NCI-H187 (cell line): Measurements from ENCODE around the gene RASGRF2.
A peak's percentile ranks its signal among the peaks of the same experiment; 100 is the strongest.

ENCODE experiments used
- DNase-seq, 2 experiments: peaks; one replicate each; lab custom pipeline; 2025; lab: John Stamatoyannopoulos, UW

Gene RASGRF2

DNA sequence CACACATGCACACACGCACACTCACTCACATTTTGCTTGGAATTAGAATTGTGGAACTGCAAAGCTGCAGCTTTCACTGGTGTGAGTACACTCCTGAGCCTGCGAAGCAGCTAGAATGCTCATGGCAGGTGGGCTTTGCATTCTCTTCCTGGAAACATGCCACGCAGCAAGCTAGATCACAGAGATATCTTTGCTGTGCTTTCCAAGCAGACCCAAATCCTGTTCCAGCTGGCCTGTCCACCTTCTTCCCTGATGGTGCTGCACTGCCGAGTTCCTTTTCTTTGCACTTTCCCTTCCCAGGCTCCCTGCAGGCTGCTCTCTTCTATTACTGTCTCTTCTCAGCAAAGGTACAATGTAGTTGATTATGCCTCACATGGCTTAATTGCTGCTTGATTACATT lies 180.3 kb downstream of the RASGRF2 start:
- no peak for DNase-seq

DNA sequence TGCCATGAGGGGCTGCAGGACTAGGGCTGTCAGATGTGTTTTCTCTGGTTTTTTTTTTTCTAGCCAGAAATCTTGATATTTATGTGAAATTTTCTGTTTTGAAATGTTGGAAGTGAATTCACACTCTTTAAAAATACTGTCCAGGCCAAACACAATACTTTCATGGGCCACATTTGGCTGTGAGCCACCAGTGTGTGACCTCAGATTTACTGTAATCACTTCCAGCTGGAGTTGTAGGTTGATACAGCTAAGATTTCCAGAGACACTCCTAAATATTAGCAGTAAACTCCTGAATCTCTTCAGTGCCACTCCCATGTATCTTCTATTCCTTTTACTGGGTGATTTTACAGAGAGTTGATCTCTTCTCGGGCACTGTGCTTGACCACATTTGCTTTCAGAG lies 180.8 kb downstream of the RASGRF2 start:
- DNase-seq = no peak

DNA sequence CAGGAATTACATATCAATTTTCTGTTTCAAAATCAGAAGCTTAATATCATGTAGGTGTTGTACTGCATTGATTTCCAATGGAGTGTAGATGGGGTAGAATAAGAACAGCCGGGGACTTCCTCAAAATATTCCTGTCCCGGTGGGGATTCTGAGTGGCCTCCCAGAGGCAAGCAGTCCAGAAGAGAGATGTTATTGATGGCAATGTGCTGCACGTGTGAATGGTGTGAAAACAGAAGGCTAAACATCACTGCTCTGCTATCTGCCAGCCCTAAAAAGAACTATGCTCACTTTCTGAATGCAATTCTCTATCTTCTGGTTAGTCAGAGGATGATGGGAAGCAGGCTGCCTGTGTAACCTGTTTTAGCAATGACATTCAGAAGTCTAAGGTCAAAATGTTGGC lies 181.9 kb downstream of the RASGRF2 start:
- DNase-seq = no peak

DNA sequence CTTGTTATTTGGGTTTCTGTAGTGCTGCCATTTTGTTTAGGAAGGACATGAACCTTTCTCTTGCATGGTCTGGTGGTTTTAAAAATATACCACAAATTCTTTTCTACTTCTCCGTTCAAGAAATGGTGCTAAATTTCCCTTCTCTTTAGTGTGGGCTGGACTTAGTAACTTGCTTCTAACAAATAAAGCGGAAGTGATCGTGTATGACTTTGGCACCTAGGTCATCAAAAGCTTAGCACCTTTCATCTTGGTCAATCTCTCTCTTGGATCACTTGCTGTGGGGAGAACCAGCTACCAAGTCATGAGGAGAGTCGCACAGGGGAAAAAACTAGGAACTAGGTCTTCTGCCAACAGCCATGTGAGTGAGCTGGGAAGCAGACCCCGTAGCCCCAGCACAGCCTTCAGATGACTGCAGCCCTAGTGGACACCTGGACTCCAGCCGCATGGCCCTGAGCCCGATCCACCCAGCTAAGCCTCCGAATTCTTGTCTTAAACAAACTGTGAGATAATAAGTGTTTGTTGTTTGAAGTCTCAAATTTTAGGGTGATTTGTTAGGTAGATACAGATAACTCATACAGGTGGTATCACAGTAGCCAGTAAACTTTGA lies 185.3 kb downstream of the RASGRF2 start:
- DNase-seq = no peak

DNA sequence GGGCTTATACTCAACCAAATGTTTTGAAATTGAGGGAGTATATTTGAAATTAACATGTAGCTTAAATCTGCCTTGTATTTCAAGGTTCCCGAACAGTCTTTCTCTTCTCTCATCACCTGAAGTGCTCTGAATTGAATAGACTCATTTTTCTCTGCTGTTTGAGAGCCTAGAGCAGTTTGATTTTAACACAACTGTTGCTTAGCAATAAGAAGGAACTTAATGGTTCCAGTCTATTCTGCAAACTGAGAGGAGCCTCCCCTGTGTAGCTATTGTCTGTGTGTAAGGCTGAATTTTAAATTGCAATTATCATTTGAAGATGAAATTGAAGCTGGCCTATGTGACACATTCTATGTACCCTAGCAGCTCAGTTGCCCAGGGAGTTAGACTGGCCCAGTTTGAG lies 185.9 kb downstream of the RASGRF2 start:
- DNase-seq = peak in 1 of 2 experiments; percentile 11

DNA sequence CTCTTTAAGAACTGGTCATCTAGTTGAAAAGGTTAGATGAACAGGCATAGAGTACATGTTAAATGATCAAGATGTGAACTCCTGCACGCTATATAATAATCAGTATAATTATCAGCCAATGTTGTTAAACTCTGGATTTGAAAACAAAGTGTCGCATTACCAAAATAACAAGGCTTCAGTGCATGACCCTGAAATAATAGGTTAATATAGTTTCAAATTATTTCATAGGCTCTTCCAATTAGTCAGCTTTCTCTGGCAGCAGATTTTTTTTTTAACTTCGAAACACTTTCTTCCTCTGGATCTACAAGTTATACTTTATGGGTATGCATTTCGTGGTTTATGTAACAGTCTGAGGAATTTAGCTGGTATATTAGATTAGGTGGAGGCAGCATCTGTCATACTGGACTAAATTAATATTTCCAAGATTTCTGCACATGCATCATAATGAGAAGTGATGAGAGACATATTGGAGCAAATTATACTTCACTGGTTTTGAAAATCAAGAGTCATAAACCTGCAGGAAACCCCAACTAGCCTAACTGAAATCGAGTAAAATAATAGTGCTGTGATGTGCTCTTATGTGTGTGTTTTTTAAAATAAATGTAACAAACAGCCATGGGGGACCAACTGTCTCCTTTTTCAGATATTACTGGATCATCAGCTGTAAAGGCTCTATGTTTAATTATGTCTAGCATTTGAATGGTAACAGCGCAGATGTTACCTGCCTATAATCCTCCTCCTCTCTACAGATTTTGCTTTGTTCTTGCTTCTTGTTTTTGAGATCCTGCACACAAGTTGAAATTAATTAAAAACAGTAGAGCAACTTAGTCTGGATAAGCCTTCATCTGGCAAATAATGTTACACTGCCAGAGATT lies 187.1 kb downstream of the RASGRF2 start:
- DNase-seq = no peak

DNA sequence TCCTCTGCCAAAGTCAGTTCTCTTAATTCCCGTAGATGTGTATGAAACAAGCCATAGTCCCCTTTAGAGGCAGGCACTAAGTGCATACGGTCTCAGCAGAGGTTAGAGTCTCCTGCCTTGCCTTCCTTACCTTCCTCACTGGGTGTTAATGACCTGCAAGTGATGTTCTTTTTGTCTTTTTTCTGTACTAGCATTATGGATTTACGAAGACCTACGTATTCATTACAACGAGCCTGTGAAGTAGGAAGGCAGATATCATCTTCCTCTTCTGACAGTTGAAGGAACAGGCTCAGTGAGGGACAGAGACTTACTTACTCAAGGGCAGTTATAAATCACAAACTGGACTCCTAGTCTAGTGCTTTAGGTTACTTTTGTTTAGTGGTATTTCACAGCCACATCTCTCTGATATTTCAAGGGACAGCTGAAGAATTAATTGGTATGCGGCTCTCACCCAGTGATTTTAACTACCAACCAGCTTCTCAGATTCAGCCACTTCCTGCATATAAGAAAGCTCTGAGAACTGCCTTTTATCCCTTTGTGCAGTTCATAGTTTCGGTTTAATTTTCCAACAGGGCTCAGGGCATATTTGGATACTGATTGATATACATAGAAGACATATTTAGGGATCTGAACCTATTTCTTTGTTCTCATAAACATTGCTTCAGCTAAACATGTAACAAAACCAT lies 187.9 kb downstream of the RASGRF2 start:
- no peak for DNase-seq

DNA sequence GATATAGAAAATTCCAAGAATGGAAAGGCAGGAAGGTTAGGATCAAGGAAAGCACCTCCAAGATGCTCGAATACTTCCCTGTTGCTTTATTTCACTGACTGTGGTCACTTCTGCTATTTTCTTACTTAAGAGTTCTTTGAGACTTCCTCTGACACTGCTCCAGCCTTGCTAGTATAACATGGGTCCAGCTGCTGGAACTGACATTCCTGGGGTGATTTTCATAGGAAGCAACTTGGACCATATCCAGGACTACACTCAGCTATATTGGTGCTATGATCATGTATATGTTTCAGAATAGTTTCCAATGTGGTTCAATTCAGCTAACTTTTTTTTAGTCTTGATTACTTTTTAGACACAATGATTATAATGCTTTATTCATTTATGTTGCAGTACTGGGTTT lies 191.4 kb downstream of the RASGRF2 start:
- no peak for DNase-seq

DNA sequence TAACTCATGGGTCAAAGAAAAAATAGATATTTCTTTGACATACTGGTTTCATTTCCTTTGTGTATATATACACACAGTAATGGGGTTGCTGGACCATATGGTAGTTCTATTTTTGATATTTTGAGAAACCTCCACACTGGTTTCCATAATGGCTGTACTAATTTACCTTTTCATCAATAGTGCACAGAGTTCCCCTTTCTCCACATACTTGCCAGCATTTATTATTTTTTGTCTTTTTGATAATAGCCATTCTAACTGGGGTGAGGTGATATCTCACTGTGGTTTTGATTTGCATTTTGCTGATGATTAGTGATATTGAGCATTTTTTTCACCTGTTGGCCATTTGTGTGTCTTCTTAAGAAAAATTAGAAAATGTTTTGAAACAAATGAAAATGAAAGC lies 194.6 kb downstream of the RASGRF2 start:
- no peak for DNase-seq

DNA sequence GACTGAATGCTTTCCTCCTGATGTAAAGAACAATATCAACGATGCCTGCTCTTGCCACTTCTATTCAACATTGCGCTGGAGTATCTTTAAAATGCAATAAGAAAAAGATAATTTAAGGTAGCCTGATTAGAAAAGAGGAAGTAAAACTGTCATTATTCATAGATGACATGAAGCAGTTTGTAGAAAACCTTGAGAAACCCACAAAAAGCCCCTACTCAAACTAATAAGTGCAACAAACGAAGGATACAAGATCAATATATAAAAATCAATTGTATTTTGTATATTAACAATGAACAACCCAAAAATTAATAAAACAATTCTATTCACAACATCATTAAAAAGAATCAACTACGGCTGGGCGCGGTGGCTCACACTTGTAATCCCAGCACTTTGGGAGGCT lies 196.6 kb downstream of the RASGRF2 start:
- DNase-seq = no peak

DNA sequence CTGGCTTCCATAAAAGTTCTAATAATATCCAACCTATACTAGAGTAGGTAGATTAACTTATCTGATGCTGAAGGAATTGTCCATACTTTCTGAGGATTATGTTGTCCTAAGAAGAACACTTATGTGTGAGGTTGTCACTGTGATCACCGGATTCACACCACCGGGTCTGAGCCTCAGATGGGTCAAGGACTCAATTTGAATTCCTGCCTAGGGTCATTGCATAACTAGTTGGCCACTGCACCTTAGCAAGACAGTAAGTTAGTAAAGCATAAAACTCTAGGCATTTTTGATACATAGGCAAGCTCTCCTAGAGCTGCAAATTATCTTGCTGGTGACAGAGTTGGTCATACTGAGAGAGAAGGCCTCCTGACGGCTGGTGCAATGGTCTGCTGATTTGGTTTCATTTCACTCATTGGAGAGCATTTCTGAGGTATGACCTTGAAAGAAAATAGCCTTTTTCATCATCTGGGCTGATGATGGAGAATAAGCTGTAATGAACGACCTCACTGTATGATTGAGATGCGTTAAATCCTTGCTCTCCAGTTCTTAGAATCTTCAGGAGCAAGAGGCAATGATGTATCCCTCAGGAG lies 200.9 kb downstream of the RASGRF2 start:
- DNase-seq = no peak

DNA sequence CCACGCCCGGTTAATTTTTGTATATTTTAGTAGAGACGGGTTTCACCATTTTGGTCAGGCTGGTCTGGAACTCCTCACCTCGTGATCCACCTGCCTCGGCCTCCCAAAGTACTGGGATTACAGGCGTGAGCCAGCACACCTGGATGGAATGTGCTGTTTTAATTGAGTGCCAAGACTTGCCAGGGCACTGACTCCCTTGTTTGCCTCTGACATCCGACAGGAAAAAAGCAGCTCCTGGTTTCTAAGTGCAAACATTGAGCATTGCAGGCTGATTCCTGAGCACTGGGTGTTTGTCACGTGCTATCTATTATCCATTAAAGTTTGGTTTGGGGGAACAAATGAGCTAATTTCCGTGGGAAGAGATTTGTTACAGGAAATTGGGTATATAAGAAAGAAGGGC lies 202.3 kb downstream of the RASGRF2 start:
- no peak for DNase-seq

DNA sequence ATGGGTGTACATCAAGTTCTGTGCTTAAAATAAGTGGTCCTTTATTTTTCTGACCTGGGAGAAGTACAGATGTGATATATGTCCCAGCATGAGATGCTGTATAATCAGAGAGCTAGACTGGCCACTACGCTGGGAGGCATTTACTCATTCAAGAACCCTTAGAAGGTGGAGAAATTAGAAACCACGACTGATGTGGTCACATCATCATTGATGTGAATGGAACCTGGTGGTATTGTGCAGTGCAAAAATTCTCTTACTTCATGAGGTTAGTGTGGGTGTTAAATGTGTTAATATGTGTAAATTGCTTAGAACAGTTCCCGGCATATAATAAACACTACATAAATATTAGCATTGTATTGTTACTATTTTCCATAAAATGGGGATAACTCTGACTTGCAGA lies 203.5 kb downstream of the RASGRF2 start:
- no peak for DNase-seq

DNA sequence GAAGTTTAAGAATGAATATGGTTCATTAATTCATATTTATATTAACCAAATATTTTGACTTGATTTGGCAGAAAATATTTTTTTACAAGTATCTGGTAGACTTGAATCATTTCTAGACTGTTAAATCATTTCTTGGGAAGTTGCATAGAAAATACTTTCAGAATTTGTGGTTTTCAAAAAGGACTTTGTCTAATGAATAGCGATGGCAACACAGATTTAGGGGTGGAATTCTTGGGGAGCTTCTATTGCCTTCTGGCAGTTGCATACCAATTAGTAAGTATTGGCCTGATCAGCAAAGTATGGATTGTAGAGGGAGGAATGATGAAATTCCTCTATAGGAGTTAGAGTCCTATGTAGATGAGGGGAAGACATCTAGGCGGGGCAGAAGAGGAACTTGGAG lies 204.3 kb downstream of the RASGRF2 start:
- no peak for DNase-seq

DNA sequence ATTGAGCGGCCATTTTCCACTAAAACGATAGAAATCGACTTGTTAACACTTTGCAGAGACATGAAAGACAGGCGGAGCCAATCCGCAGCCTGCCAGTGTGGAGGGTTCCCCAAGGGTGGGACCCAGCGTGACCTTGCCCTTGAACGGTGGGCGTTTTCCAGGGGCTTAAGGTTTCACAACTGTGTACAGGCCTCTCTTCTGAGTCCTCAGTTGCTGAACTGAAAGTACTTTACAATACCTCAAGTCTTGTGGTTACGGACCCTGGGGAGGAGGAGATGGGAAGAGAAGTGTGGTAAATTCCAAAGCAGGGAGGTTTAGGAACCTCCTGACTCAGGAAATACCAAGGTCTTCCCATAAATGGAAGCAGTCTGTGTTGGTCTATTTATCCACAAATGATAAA lies 204.8 kb downstream of the RASGRF2 start:
- DNase-seq = no peak

DNA sequence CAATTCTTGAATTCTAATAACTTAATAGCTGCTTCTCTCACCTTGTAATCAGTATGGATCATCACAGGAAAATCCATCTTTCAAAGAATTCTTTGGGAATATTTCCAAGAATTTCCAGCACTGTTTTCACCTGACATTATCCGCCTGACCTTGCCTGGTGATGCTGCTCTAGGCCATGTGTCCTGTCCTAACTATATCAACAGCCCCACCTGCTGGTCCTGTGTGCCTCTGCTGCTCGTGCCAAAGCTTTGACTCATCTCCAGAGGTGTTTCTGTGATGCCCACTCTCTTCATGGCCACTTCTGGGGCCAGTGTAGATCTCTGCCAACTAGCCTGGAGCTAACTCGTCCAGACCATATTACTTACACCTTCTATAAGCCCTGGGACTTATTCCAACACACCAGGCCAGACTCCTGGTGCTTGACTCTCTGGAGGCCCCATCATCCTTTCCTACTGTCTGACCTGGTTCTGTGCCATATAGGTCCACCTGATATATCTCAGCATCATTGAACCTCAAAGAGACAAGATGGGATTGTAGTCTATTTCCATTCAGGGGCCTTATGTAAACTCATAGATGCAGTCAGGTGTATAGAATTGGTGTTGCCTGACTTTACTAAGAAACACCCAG lies 205.4 kb downstream of the RASGRF2 start:
- peak in 1 of 2 experiments; percentile 23 for DNase-seq

DNA sequence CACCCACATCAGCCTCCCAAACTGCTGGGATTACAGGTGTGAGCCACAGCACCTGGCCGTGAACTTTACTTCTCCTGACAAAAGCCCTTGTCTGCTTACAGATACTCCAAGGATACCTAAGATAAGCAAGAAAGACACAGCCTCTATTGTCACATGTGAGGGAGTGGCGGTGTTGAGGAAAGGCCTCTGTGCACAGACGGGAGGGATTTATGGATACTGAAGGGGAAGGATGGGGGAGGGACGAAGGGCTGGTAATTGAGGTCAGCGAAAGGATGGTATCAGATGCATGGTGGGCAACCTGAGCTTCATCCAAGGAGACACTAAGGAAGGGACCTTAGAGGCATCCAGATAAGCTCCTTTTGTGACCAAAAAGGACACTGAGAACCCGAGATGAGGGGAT lies 206.3 kb downstream of the RASGRF2 start:
- DNase-seq = no peak

DNA sequence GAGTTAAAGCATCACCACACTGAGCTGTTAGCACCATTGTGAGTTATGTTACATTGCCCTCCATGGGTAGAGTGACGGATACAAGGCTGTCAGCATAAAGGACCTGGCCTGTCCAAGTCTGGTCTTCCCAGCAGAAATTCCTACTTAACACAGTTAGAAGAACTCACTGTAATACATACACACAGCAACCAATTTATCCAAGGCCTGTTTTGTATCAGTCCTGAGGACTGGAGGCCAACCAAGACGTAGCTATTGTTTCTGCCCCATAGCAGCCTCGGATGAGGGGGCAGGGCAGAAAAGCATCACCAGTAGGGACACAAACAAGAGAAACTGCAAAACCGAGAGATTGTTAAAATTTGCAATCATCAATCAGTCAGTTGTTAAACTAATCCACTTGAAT lies 206.9 kb downstream of the RASGRF2 start:
- no peak for DNase-seq

DNA sequence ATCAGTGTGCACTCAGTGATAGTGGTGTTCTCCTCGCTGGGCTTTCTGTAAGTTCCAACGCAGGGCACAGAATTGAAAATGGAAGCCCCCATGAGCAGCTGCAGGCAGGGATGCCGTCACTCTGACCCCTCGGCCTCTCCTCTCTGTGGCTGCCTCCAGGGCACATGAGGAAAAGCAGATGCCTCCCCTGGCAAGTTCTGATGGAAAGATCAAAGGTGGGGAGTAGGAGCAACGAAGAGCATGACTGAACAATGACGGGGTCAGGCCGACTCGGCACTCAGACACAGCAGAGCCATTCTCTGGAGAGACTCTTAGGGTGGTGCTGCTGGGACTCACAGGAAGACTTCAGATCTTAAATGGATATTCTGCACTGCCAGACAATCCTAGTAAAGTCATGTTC lies 207.4 kb downstream of the RASGRF2 start:
- DNase-seq = no peak

DNA sequence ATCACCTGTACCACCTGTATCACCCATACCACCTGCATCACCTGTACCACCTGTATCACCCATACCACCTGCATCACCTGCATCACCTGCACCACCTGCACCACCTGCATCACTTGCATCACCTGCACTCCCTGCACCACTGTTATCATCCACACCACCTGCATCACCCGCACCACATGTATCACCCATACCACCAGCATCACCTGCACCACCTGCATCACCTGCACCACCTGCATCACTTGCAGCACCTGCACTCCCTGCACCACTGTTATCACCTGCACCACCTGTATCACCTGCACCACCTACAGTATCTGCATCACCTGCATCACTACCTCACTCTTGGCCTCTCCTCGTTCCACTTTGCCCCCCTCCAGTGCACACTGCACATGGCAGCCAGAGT lies 209.8 kb downstream of the RASGRF2 start:
- no peak for DNase-seq

DNA sequence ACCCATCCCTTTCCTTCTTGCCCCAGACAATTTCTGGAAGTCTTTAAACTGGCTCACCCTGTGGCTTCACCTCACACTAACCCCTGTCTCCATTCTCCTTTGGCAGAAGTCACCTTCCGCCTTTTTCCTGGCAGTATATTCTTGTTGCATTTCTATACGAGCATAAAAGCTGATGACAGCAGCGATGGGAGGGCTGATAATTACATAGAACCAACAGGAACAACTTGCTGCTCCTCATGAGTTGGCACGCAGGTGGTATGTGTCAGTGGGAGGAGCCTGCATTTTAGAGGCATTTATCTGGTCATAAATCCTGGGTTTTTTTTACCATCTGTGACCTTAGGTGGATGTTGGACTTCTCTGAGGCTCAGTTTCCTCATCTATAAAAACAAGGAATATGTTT lies 211.6 kb downstream of the RASGRF2 start:
- no peak for DNase-seq

DNA sequence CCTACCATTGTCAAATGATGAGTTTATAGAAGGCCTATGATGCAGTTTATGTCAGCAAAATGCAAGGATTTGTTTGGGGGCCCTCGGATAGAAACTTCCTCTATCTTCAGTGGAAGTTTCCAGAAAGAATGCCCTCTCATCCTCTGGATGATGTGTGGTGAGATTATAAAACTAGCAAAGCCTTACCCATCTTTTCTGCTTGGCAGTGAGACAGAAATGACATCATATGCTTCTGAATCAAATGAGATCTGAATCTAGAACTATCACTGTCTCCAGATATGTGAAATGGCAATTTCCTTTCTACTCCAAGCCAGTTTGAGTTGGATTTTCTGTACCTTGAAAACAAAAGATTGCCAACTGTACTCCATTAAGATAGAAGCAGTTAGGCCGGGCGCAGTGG lies 212.5 kb downstream of the RASGRF2 start:
- DNase-seq = no peak
